ENCODE results near the gene FBXO9. TPM values are rescaled to one million over a fixed set of nuclear protein-coding genes. Genes with fewer than 3 reads are reported as not detected.

Gene FBXO9
- total and polyA plus RNA-seq, 2 of the 8 experiments (the other 6 are each of a cell fraction or from before 2014, with no cell fraction given): 41.3 to 50.9 TPM

- TF ChIP-seq, protein P1, sequence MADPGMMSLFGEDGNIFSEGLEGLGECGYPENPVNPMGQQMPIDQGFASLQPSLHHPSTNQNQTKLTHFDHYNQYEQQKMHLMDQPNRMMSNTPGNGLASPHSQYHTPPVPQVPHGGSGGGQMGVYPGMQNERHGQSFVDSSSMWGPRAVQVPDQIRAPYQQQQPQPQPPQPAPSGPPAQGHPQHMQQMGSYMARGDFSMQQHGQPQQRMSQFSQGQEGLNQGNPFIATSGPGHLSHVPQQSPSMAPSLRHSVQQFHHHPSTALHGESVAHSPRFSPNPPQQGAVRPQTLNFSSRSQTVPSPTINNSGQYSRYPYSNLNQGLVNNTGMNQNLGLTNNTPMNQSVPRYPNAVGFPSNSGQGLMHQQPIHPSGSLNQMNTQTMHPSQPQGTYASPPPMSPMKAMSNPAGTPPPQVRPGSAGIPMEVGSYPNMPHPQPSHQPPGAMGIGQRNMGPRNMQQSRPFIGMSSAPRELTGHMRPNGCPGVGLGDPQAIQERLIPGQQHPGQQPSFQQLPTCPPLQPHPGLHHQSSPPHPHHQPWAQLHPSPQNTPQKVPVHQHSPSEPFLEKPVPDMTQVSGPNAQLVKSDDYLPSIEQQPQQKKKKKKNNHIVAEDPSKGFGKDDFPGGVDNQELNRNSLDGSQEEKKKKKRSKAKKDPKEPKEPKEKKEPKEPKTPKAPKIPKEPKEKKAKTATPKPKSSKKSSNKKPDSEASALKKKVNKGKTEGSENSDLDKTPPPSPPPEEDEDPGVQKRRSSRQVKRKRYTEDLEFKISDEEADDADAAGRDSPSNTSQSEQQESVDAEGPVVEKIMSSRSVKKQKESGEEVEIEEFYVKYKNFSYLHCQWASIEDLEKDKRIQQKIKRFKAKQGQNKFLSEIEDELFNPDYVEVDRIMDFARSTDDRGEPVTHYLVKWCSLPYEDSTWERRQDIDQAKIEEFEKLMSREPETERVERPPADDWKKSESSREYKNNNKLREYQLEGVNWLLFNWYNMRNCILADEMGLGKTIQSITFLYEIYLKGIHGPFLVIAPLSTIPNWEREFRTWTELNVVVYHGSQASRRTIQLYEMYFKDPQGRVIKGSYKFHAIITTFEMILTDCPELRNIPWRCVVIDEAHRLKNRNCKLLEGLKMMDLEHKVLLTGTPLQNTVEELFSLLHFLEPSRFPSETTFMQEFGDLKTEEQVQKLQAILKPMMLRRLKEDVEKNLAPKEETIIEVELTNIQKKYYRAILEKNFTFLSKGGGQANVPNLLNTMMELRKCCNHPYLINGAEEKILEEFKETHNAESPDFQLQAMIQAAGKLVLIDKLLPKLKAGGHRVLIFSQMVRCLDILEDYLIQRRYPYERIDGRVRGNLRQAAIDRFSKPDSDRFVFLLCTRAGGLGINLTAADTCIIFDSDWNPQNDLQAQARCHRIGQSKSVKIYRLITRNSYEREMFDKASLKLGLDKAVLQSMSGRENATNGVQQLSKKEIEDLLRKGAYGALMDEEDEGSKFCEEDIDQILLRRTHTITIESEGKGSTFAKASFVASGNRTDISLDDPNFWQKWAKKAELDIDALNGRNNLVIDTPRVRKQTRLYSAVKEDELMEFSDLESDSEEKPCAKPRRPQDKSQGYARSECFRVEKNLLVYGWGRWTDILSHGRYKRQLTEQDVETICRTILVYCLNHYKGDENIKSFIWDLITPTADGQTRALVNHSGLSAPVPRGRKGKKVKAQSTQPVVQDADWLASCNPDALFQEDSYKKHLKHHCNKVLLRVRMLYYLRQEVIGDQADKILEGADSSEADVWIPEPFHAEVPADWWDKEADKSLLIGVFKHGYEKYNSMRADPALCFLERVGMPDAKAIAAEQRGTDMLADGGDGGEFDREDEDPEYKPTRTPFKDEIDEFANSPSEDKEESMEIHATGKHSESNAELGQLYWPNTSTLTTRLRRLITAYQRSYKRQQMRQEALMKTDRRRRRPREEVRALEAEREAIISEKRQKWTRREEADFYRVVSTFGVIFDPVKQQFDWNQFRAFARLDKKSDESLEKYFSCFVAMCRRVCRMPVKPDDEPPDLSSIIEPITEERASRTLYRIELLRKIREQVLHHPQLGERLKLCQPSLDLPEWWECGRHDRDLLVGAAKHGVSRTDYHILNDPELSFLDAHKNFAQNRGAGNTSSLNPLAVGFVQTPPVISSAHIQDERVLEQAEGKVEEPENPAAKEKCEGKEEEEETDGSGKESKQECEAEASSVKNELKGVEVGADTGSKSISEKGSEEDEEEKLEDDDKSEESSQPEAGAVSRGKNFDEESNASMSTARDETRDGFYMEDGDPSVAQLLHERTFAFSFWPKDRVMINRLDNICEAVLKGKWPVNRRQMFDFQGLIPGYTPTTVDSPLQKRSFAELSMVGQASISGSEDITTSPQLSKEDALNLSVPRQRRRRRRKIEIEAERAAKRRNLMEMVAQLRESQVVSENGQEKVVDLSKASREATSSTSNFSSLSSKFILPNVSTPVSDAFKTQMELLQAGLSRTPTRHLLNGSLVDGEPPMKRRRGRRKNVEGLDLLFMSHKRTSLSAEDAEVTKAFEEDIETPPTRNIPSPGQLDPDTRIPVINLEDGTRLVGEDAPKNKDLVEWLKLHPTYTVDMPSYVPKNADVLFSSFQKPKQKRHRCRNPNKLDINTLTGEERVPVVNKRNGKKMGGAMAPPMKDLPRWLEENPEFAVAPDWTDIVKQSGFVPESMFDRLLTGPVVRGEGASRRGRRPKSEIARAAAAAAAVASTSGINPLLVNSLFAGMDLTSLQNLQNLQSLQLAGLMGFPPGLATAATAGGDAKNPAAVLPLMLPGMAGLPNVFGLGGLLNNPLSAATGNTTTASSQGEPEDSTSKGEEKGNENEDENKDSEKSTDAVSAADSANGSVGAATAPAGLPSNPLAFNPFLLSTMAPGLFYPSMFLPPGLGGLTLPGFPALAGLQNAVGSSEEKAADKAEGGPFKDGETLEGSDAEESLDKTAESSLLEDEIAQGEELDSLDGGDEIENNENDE (IDR thresholded peaks at IDR 0.05; ENCODE audit: insufficient replicate concordance, low read length): no peak
- TF ChIP-seq KDM5A (IDR thresholded peaks at IDR 0.05; ENCODE audit: low read length) (no peak), ATF3 (IDR thresholded peaks at IDR 0.05; ENCODE audit: insufficient read depth, low read depth, low read length) (no peak), TAF7 (optimal IDR thresholded peaks at IDR 0.05; ENCODE audit: borderline replicate concordance, low read depth, low read length) (no peak), NRF1 (IDR thresholded peaks at IDR 0.05; ENCODE audit: low read depth, low read length) (no peak), ZNF274 (IDR thresholded peaks at IDR 0.05; ENCODE audit: borderline replicate concordance, extremely low read depth, low read length) (no peak), GABPA (IDR thresholded peaks at IDR 0.05; ENCODE audit: borderline replicate concordance, insufficient read depth, low read length) (no peak), CBX5 (IDR thresholded peaks at IDR 0.05; ENCODE audit: low read depth, low read length) (no peak)
- TF ChIP-seq, protein P2, sequence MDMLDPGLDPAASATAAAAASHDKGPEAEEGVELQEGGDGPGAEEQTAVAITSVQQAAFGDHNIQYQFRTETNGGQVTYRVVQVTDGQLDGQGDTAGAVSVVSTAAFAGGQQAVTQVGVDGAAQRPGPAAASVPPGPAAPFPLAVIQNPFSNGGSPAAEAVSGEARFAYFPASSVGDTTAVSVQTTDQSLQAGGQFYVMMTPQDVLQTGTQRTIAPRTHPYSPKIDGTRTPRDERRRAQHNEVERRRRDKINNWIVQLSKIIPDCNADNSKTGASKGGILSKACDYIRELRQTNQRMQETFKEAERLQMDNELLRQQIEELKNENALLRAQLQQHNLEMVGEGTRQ (IDR thresholded peaks at IDR 0.05; ENCODE audit: low read length): no peak
Measured at GRCh38 chr6:53035549-53036213, 29.5 kb upstream of the FBXO9 start (continued).
